Measurements from ENCODE around the gene FCHO1.

FCHO1 gene

DNA sequence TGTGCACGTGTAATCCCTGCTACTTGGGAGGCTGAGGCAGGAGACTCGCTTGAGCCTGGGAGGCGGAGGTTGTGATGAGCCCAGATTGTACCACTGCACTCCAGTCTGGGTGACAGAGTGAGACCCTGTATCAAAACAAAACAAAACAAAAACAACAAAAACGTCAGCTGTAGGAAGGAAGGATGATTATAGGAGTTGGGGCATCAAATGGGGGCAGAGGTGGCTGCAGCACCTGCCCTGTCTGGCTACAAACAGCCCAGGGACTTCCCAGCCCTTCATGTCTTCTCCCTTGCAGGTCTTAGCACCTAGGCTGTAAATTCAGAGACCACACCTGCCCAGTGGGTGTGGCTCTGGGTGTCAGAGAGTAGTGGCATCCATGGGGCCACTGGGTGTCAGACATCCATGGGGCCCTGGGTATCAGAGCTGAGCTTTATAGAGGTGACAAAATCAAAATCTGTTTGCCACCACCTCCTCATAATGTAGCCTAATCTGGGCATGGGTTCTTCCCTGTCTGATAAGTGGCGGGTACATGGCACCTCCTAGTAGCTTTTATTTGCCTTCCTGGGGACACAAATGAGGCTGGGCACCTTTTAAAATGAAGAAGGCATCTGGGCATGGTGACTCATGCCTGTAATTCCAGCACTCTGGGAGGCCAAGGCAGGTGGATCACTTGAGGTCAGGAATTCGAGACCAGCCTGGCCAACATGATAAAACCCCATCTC is 38.9 kb downstream of the FCHO1 start:
- no peak overlapping the region for H3K4me3 ChIP-seq (ENCODE audit: control insufficient read depth, low read depth, low read length)
- no peak for TF ChIP-seq CTCF (conservative IDR thresholded peaks at IDR 0.05; ENCODE audit: control insufficient read depth, insufficient read depth, low read depth, low read length)
- DNase-seq (ENCODE audit: low read depth): no peak

DNA sequence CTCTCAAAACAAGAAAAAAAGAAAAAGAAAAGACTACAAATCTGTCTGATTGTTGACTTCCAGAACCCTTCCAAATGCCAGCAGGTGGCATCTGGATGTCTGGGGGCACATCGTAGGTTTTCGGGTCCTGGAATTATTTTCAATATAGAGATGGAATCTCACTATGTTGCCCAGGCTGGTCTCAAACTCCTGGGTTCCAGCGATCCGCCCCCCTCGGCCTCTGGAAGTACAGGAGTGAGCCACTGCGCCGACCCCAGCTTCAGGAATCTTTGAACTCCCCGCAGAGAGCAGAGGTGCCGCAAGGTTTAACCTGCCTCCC is 43.1 kb downstream of the FCHO1 start:
- no peak for DNase-seq (ENCODE audit: low read depth)
- no peak for TF ChIP-seq CTCF (conservative IDR thresholded peaks at IDR 0.05; ENCODE audit: control insufficient read depth, insufficient read depth, low read depth, low read length)
- H3K4me3 ChIP-seq (ENCODE audit: control insufficient read depth, low read depth, low read length): no peak overlapping the region

DNA sequence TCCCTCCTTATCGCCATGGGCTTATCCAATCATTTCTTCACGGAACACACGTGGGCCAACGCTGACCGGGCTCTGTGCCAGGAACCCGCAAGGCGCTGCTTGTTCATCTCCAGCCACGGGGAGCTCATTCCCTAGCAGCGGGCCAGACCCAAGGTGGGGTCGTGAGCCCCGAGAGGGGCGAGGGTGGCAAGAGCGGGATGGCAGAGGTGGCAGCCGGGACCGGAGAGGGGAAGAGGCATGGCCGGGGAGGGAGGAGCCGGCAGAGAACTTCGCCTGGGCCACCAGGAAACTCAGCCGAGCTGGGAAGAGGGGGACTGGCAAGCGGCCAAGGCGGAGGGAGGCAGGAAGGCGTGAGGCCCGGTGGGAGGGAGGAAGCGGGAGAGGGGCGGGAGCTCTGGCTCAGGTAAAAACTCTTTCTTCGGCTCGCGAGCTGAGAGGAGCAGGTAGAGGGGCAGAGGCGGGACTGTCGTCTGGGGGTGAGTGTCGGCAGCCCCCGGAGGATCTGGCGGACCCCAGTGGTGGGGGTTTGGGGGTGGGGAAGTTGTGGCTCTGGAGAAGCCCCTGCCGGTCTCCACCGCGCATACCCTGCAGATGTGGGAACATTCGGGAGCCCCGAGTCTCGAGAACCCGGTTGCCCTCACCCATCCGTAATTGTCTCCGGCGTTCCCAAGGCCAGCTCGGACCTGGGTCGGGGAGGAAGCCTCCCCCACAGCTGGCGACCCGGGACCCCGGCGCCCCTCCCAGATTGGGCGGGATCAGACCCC is 43.6 kb downstream of the FCHO1 start, which contains the start of gene B3GNT3:
B3GNT3 (plus strand) TSS at position 408 of the 764 bp plus-strand sequence. CDS start 12,670 bp downstream, outside the sequence.
- H3K4me3 ChIP-seq (ENCODE audit: control insufficient read depth, low read depth, low read length): no peak within 1 kb of the TSS
- no peak for TF ChIP-seq CTCF (conservative IDR thresholded peaks at IDR 0.05; ENCODE audit: control insufficient read depth, insufficient read depth, low read depth, low read length)
- no peak for DNase-seq (ENCODE audit: low read depth)

GRCh38 chr19:17795495-17795856 is 44.2 kb downstream of the FCHO1 start:
- no peak for DNase-seq (ENCODE audit: low read depth)
- H3K4me3 ChIP-seq (ENCODE audit: control insufficient read depth, low read depth, low read length): no peak overlapping the region
- TF ChIP-seq CTCF (conservative IDR thresholded peaks at IDR 0.05; ENCODE audit: control insufficient read depth, insufficient read depth, low read depth, low read length): no peak

DNA sequence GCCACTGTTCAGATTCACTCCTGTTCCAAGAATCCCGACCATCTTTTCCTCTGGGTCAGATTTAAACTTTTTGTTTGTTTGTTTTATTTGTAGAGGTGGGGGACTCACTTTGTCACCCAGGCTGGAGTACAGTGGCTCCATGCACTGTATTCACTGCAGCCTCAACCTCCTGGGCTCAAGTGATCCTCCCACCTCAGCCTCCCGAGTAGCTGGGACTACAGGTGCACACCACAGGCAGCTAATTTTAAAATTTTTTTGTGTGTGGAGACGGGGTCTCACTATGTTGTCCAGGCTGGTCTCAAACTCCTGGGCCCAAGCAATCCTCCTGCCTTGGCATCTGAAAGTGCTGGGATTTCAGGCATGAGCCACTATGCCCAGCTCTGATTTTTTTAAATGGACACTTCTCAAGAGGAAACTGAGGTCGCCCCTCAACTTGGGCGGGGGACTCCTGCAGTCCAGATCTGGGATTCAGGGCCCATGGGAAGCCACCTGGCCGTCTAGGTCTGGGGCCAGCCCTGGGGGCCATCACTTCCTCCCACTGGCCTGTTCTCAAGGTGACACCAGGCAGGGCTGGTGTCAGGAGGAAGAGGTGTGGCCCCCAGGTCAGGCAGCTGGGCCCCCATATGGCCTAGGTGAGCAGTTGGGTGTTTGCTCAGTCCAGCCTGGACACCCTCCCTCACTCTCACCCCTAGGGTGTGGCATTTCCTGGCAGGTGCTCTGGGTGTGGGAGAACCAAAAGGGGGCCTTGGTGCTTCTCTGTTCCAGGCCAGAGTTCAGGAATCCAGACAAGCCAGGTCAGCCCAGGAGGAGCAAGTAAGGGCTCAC is 44.9 kb downstream of the FCHO1 start:
- DNase-seq (ENCODE audit: low read depth): no peak
- H3K4me3 ChIP-seq (ENCODE audit: control insufficient read depth, low read depth, low read length): no peak overlapping the region
- no peak for TF ChIP-seq CTCF (conservative IDR thresholded peaks at IDR 0.05; ENCODE audit: control insufficient read depth, insufficient read depth, low read depth, low read length)

GRCh38 chr19:17796838-17797423 is 45.7 kb downstream of the FCHO1 start:
- TF ChIP-seq CTCF (conservative IDR thresholded peaks at IDR 0.05; ENCODE audit: control insufficient read depth, insufficient read depth, low read depth, low read length): no peak
- no peak for DNase-seq (ENCODE audit: low read depth)
- H3K4me3 ChIP-seq (ENCODE audit: control insufficient read depth, low read depth, low read length): no peak overlapping the region
